ENCODE data around the gene MTNR1A.

The MTNR1A gene

DNA sequence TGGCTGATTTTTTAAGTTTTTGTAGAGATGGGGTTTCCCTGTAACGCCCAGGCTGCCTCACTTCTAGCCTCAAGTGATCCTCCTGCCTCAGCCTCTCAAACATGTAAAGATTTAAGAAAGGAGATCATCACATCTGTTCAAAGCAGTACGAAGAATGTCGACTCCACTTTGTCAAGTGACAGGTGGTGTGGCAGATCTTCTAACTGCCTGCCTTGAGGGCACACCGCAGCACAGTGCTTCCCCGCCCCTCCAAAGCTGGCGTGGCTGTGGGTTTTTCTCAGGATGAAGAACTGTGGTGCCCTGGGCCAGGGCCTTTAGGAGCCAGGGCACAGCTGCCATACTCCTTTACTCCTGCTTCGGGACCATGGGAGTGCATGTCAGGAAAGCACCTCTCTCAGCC is 43.3 kb upstream of the MTNR1A start:
- no peak overlapping the region for H3K18ac ChIP-seq (ENCODE audit: low read depth in 1 of 2, low read length in 2 of 2)
- no peak overlapping the region for H3K23ac ChIP-seq (ENCODE audit: low read length in 2 of 2)
- no peak overlapping the region for H2AFZ ChIP-seq (ENCODE audit: low read depth, low read length)
- no peak overlapping the region for H2AK5ac ChIP-seq (ENCODE audit: low read length, severe bottlenecking)
- H2BK5ac ChIP-seq (ENCODE audit: low read depth, low read length, poor library complexity, severe bottlenecking): no peak overlapping the region
- no peaks in the 10 kb centered on the region for H3K27me3 ChIP-seq (ENCODE audit: control insufficient read depth in 1 of 2, insufficient read depth in 1 of 2, low read length in 2 of 2)
- no peak overlapping the region for H3K4me3 ChIP-seq (ENCODE audit: insufficient read depth in 1 of 2, low read depth in 1 of 2, low read length in 2 of 2)
- peaks cover 58 to 100% of the 10 kb centered on the region in 2 experiments for H3K36me3 ChIP-seq (ENCODE audit: control insufficient read depth in 1 of 2, insufficient read depth in 2 of 2, low read depth in 1 of 2, low read length in 2 of 2)
- H3K14ac ChIP-seq (ENCODE audit: low read length in 2 of 2): no peak overlapping the region
- no peak overlapping the region for H2BK12ac ChIP-seq (ENCODE audit: low read length in 2 of 2)
- H3K79me1 ChIP-seq (replicated peaks; ENCODE audit: low read length, poor library complexity, severe bottlenecking): peaks cover 38% of the 10 kb centered on the region
- no peaks in the 10 kb centered on the region for H3K9me3 ChIP-seq (ENCODE audit: control insufficient read depth, low read length)
- no peak overlapping the region for H2BK120ac ChIP-seq (ENCODE audit: low read depth, low read length)
- H3K4me2 ChIP-seq (ENCODE audit: low read length, poor library complexity, severe bottlenecking): no peak overlapping the region
- no peak overlapping the region for H4K91ac ChIP-seq (ENCODE audit: low read length)
- no peak overlapping the region for H3K4ac ChIP-seq (ENCODE audit: low read depth in 1 of 2, low read length in 2 of 2)
- H3K27ac ChIP-seq (ENCODE audit: low read length, poor library complexity, severe bottlenecking): no peak overlapping the region
- H4K8ac ChIP-seq (ENCODE audit: low read length): no peak overlapping the region
- H2BK15ac ChIP-seq (ENCODE audit: low read depth, poor library complexity, severe bottlenecking): no peak overlapping the region
- H3K9ac ChIP-seq (ENCODE audit: low read length): no peak overlapping the region
- no peaks in the 10 kb centered on the region for H3K4me1 ChIP-seq (ENCODE audit: control insufficient read depth, insufficient read depth, low read depth, low read length)
- DNase-seq: no peak
- WGBS: 96% methylated on average over 7 of the region's 7 CpGs

DNA sequence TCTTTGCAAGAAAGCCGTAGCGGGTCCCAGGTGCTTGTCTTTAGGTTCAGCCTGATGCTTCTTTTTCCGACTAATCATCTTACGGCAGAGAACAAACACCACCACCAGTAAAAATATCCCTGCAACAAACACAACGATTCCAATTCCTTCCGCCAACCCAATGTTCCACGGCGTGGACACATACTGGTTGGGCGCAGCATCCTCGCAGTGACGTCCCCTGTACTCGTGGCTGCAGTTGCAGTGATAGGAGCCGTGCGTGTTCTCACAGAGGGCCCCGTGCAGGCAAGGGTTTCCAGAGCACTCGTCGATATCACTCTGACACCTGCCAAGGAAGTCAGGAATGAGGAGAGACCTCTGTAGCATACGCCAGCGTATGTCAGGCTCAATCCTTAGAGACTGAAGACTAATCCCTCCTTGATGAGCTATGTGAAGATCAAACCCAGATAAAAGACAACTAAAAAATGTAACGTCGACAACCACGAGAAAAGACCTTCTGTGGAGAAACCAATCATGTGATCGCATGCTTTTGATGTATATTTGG is 41.6 kb upstream of the MTNR1A start:
- H3K4me1 ChIP-seq (ENCODE audit: control insufficient read depth, insufficient read depth, low read depth, low read length): no peaks in the 10 kb centered on the region
- DNase-seq: no peak
- H2BK12ac ChIP-seq (ENCODE audit: low read length in 2 of 2): no peak overlapping the region
- H3K27ac ChIP-seq (ENCODE audit: low read length, poor library complexity, severe bottlenecking): no peak overlapping the region
- H2BK5ac ChIP-seq (ENCODE audit: low read depth, low read length, poor library complexity, severe bottlenecking): no peak overlapping the region
- H3K79me1 ChIP-seq (replicated peaks; ENCODE audit: low read length, poor library complexity, severe bottlenecking): peaks cover 29% of the 10 kb centered on the region
- WGBS: 97% methylated on average over 21 of the region's 23 CpGs
- no peak overlapping the region for H4K91ac ChIP-seq (ENCODE audit: low read length)
- no peak overlapping the region for H2AK5ac ChIP-seq (ENCODE audit: low read length, severe bottlenecking)
- H2BK120ac ChIP-seq (ENCODE audit: low read depth, low read length): no peak overlapping the region
- H3K9me3 ChIP-seq (ENCODE audit: control insufficient read depth, low read length): no peaks in the 10 kb centered on the region
- peak overlapping the region; percentile 12 for H4K8ac ChIP-seq (ENCODE audit: low read length)
- H2BK15ac ChIP-seq (ENCODE audit: low read depth, poor library complexity, severe bottlenecking): no peak overlapping the region
- peaks cover 56 to 100% of the 10 kb centered on the region in 2 experiments for H3K36me3 ChIP-seq (ENCODE audit: control insufficient read depth in 1 of 2, insufficient read depth in 2 of 2, low read depth in 1 of 2, low read length in 2 of 2)
- H3K14ac ChIP-seq (ENCODE audit: low read length in 2 of 2): no peak overlapping the region
- no peaks in the 10 kb centered on the region for H3K27me3 ChIP-seq (ENCODE audit: control insufficient read depth in 1 of 2, insufficient read depth in 1 of 2, low read length in 2 of 2)
- H3K9ac ChIP-seq (ENCODE audit: low read length): no peak overlapping the region
- H3K4me2 ChIP-seq (ENCODE audit: low read length, poor library complexity, severe bottlenecking): no peak overlapping the region
- H3K4me3 ChIP-seq (ENCODE audit: insufficient read depth in 1 of 2, low read depth in 1 of 2, low read length in 2 of 2): no peak overlapping the region
- H3K4ac ChIP-seq (ENCODE audit: low read depth in 1 of 2, low read length in 2 of 2): no peak overlapping the region
- no peak overlapping the region for H3K18ac ChIP-seq (ENCODE audit: low read depth in 1 of 2, low read length in 2 of 2)
- no peak overlapping the region for H3K23ac ChIP-seq (ENCODE audit: low read length in 2 of 2)
- H2AFZ ChIP-seq (ENCODE audit: low read depth, low read length): no peak overlapping the region

DNA sequence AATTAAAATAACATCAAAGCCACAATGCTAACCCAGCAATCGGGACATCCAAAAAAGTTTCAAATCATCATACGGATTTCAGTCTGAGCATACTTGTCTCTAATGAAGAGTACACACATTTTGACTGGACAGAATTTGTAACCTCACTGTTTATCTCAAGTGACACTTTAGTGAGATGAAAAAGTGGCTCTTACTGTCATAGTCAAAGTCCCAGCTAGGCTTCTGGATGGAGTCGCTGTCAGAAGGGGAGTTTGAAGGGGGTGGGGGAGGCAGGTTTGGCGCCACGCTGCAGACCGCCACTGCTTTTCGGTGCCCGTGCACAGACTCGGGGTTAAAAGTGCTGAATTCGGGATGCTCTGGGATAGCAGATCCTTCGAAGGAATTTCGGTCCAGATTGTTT is 41.0 kb upstream of the MTNR1A start:
- no peak overlapping the region for H2BK120ac ChIP-seq (ENCODE audit: low read depth, low read length)
- H3K27me3 ChIP-seq (ENCODE audit: control insufficient read depth in 1 of 2, insufficient read depth in 1 of 2, low read length in 2 of 2): no peaks in the 10 kb centered on the region
- H3K14ac ChIP-seq (ENCODE audit: low read length in 2 of 2): no peak overlapping the region
- H3K4me3 ChIP-seq (ENCODE audit: insufficient read depth in 1 of 2, low read depth in 1 of 2, low read length in 2 of 2): no peak overlapping the region
- H3K9ac ChIP-seq (ENCODE audit: low read length): no peak overlapping the region
- no peak overlapping the region for H2AK5ac ChIP-seq (ENCODE audit: low read length, severe bottlenecking)
- H3K36me3 ChIP-seq (ENCODE audit: control insufficient read depth in 1 of 2, insufficient read depth in 2 of 2, low read depth in 1 of 2, low read length in 2 of 2): peaks cover 59 to 100% of the 10 kb centered on the region in 2 experiments
- H2AFZ ChIP-seq (ENCODE audit: low read depth, low read length): no peak overlapping the region
- no peak overlapping the region for H3K4me2 ChIP-seq (ENCODE audit: low read length, poor library complexity, severe bottlenecking)
- H3K9me3 ChIP-seq (ENCODE audit: control insufficient read depth, low read length): no peaks in the 10 kb centered on the region
- no peak overlapping the region for H3K18ac ChIP-seq (ENCODE audit: low read depth in 1 of 2, low read length in 2 of 2)
- H2BK5ac ChIP-seq (ENCODE audit: low read depth, low read length, poor library complexity, severe bottlenecking): no peak overlapping the region
- no peak overlapping the region for H4K91ac ChIP-seq (ENCODE audit: low read length)
- DNase-seq: no peak
- H3K23ac ChIP-seq (ENCODE audit: low read length in 2 of 2): no peak overlapping the region
- peaks cover 31% of the 10 kb centered on the region for H3K79me1 ChIP-seq (replicated peaks; ENCODE audit: low read length, poor library complexity, severe bottlenecking)
- H3K27ac ChIP-seq (ENCODE audit: low read length, poor library complexity, severe bottlenecking): no peak overlapping the region
- H3K4me1 ChIP-seq (ENCODE audit: control insufficient read depth, insufficient read depth, low read depth, low read length): no peaks in the 10 kb centered on the region
- H2BK15ac ChIP-seq (ENCODE audit: low read depth, poor library complexity, severe bottlenecking): no peak overlapping the region
- peak overlapping the region; percentile 2 for H4K8ac ChIP-seq (ENCODE audit: low read length)
- H2BK12ac ChIP-seq (ENCODE audit: low read length in 2 of 2): no peak overlapping the region
- 98% methylated on average over 12 of the region's 12 CpGs for WGBS
- H3K4ac ChIP-seq (ENCODE audit: low read depth in 1 of 2, low read length in 2 of 2): no peak overlapping the region

DNA sequence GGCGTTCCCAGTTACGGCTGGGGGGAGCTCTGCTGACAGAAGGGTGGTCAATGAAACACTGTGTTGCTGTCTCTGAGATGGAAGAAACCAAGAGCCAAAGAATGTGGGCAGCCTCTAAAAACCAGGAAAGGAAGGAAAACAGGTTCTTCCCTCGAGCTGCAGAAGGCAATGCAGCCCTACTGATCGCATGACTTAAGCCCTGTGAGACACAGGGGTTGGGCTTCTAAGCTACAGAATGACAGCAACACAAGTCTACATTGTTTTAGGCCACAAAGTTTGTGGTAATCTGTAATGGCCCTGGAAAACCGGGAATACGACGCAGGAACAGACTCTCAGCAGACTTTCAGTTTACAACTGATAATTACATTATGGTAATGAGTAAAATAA is 38.2 kb upstream of the MTNR1A start:
- H3K27me3 ChIP-seq (ENCODE audit: control insufficient read depth in 1 of 2, insufficient read depth in 1 of 2, low read length in 2 of 2): no peaks in the 10 kb centered on the region
- no peak overlapping the region for H2BK12ac ChIP-seq (ENCODE audit: low read length in 2 of 2)
- peaks cover 51 to 100% of the 10 kb centered on the region in 2 experiments for H3K36me3 ChIP-seq (ENCODE audit: control insufficient read depth in 1 of 2, insufficient read depth in 2 of 2, low read depth in 1 of 2, low read length in 2 of 2)
- no peak for DNase-seq
- H2BK15ac ChIP-seq (ENCODE audit: low read depth, poor library complexity, severe bottlenecking): no peak overlapping the region
- peaks cover 25% of the 10 kb centered on the region for H3K79me1 ChIP-seq (replicated peaks; ENCODE audit: low read length, poor library complexity, severe bottlenecking)
- no peak overlapping the region for H2AK5ac ChIP-seq (ENCODE audit: low read length, severe bottlenecking)
- H3K27ac ChIP-seq (ENCODE audit: low read length, poor library complexity, severe bottlenecking): no peak overlapping the region
- no peak overlapping the region for H3K4ac ChIP-seq (ENCODE audit: low read depth in 1 of 2, low read length in 2 of 2)
- H3K9me3 ChIP-seq (ENCODE audit: control insufficient read depth, low read length): no peaks in the 10 kb centered on the region
- H3K4me3 ChIP-seq (ENCODE audit: insufficient read depth in 1 of 2, low read depth in 1 of 2, low read length in 2 of 2): no peak overlapping the region
- H3K4me2 ChIP-seq (ENCODE audit: low read length, poor library complexity, severe bottlenecking): no peak overlapping the region
- no peak overlapping the region for H2BK120ac ChIP-seq (ENCODE audit: low read depth, low read length)
- H3K4me1 ChIP-seq (ENCODE audit: control insufficient read depth, insufficient read depth, low read depth, low read length): no peaks in the 10 kb centered on the region
- H3K14ac ChIP-seq (ENCODE audit: low read length in 2 of 2): no peak overlapping the region
- no peak overlapping the region for H3K9ac ChIP-seq (ENCODE audit: low read length)
- no peak overlapping the region for H4K91ac ChIP-seq (ENCODE audit: low read length)
- H3K23ac ChIP-seq (ENCODE audit: low read length in 2 of 2): no peak overlapping the region
- no peak overlapping the region for H2AFZ ChIP-seq (ENCODE audit: low read depth, low read length)
- H2BK5ac ChIP-seq (ENCODE audit: low read depth, low read length, poor library complexity, severe bottlenecking): no peak overlapping the region
- 93% methylated on average over 4 of the region's 7 CpGs for WGBS
- H3K18ac ChIP-seq (ENCODE audit: low read depth in 1 of 2, low read length in 2 of 2): no peak overlapping the region
- no peak overlapping the region for H4K8ac ChIP-seq (ENCODE audit: low read length)
